ENCODE results near the gene SCAPER. TPM values are rescaled to one million over a fixed set of nuclear protein-coding genes. Genes with fewer than 3 reads are reported as not detected.

Gene SCAPER
- total RNA-seq, 1 experiment from 2014 or later, result 8.3 TPM

DNA sequence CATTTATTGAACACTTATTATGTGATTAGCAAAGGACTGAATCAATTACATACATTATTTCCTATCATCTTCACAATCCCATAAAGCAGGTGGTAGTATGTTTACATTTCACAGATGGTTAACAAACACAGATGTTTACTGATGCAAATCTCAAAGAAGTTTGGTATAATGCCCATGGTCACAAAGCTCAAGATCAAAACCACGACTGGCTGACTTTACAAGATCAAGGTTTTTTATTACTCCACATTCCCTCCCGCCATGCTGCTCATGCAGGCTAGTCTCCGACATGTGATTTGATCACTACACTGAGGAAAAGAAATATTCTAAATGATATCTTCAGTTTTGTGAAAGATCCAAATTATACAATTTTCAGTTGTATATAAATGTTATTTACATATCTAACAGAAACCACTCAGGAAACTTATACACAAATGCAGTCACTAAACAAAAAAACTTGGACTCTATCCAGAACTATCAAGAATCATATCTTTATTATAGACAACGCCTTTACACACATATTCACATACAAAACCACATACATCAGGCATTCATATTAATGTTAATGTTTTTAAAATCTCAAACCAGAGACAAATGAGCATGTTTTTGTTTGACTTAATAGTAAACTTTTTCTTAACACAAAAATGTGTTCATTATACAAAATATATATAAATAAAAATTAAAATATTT lies 235.5 kb downstream of the SCAPER start:
- H3K36me3 ChIP-seq (replicated peaks; ENCODE audit: control insufficient read depth, insufficient read depth, low read length), result no peaks in the 10 kb centered on the region
- DNase-seq, result no peak
- no peaks in the 10 kb centered on the region for H3K27me3 ChIP-seq (ENCODE audit: control insufficient read depth, insufficient read depth, low read length)
- H3K4me3 ChIP-seq (ENCODE audit: insufficient read depth, low read depth, low read length), result no peak overlapping the region

DNA sequence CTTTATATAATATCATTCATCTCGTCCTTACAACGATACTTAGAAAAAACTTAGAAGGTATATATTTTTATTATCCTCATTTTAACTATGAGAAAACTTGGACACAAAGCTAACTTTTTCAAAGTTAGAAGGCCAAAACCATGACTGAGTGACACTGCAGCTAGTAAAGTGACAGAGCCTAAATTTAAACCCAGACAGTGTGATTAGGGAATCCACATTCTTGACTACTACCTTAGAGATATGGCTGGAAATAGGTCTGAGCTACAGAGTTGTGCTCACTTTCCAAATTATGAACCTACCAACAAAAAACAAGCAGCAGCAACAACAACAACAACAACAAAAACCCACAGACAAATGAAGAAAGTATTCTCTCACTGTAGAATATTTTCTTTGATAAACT lies 236.2 kb downstream of the SCAPER start:
- Histone ChIP-seq H3K36me3 (replicated peaks; ENCODE audit: control insufficient read depth, insufficient read depth, low read length) (no peaks in the 10 kb centered on the region), H3K4me3 (ENCODE audit: insufficient read depth, low read depth, low read length) (no peak overlapping the region), H3K27me3 (ENCODE audit: control insufficient read depth, insufficient read depth, low read length) (no peaks in the 10 kb centered on the region)
- no peak for DNase-seq

DNA sequence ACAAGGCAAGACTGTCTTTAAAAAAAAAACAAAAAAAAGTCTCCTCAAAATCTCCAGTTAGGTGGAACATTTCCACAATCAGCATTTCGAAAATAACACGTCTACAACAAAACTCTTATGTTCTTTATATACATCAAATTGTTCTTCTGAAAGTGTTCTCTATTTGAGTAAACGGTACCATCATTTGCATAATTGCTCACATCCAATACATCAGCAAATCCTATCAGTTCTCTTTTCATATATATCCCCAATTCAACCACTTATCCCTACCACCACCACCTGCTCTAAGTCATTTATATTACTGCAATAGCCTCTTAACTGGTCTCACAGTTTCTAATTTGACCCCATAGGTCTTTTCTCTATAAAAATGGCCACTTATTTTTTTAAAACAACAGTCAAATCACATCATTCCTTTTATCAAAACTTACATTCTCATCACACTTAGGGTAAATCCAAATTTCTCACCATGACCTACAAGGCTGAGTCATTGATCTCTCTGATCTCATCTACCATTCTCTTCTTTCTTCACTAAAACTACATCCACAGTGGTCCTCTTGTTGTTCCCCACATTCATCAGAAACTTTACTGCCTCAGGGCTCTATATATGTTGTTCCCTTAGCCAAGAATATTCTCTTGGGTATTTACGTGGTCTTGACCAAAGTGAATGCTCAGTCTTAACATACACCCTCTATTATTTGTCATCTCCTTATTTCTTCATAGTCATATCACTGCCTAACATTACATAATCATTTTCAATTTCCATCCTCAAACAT lies 237.0 kb downstream of the SCAPER start:
- Histone ChIP-seq H3K27me3 (ENCODE audit: control insufficient read depth, insufficient read depth, low read length) (no peaks in the 10 kb centered on the region), H3K4me3 (ENCODE audit: insufficient read depth, low read depth, low read length) (no peak overlapping the region), H3K36me3 (replicated peaks; ENCODE audit: control insufficient read depth, insufficient read depth, low read length) (no peaks in the 10 kb centered on the region)
- no peak for DNase-seq

DNA sequence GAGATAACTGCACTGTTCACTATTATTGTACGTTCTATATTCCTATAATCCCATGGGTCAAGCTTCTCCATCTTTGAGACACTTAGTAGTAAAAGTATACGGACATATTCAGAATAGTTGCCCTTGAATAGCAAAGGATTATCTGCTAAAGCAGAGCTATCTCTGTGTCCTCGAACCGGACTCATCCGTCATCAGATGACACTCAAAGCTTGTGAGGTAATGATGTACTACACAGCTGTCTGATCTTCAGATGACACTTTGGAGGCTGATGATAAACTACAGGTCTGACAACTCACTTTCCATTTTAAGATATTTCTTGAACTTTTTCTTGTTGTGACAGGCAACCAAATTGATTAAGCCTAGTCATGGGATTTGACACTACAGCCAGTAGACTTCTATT lies 240.2 kb downstream of the SCAPER start:
- Histone ChIP-seq H3K36me3 (replicated peaks; ENCODE audit: control insufficient read depth, insufficient read depth, low read length) (no peaks in the 10 kb centered on the region), H3K4me3 (ENCODE audit: insufficient read depth, low read depth, low read length) (no peak overlapping the region)
- DNase-seq, result no peak

DNA sequence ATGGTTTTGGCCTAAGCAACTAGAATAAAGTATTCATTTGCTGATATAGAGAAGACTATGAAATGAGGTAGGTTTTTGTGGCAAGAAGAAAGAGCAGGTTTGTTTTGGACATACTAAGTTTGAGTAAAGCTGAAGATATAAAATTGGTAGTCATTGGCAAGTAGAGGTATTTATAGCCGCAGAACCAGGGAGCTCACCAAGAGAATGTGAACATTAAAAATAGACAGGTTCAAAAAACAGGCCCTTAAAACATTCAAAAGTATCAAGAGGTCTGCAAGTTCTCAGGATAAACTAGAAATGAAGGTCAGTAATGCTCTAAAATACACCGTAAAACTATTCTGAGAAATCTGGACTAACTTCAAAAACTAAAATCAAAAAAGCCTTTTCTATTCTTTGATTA lies 240.7 kb downstream of the SCAPER start:
- H3K27me3 ChIP-seq (ENCODE audit: control insufficient read depth, insufficient read depth, low read length), result no peaks in the 10 kb centered on the region
- no peak for DNase-seq
- H3K36me3 ChIP-seq (replicated peaks; ENCODE audit: control insufficient read depth, insufficient read depth, low read length), result no peaks in the 10 kb centered on the region
- H3K4me3 ChIP-seq (ENCODE audit: insufficient read depth, low read depth, low read length), result no peak overlapping the region

More for the DNA sequence above, 240.2 kb downstream of the SCAPER start:
- no peaks in the 10 kb centered on the region for H3K27me3 ChIP-seq (ENCODE audit: control insufficient read depth, insufficient read depth, low read length)

DNA sequence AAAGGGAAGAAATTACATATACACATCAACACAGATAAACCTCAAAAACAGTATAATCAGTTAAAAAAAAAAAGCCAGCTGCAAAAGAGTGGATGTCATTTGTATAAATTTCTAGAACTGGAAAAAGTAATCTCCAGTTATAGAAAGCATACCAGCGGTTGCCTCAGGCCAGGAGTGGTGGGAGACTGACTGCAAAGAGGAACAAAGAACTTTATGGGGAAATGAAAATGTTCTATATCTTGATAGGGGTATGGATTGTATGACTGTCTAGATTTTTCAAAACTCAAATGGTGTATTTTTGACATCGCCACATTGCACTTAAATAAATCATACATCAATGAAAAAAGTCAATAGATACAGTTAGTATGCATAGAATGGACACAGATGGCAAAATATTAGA lies 241.6 kb downstream of the SCAPER start:
- Histone ChIP-seq H3K4me3 (ENCODE audit: insufficient read depth, low read depth, low read length) (no peak overlapping the region), H3K36me3 (replicated peaks; ENCODE audit: control insufficient read depth, insufficient read depth, low read length) (no peaks in the 10 kb centered on the region), H3K27me3 (ENCODE audit: control insufficient read depth, insufficient read depth, low read length) (no peaks in the 10 kb centered on the region)
- DNase-seq, result no peak

DNA sequence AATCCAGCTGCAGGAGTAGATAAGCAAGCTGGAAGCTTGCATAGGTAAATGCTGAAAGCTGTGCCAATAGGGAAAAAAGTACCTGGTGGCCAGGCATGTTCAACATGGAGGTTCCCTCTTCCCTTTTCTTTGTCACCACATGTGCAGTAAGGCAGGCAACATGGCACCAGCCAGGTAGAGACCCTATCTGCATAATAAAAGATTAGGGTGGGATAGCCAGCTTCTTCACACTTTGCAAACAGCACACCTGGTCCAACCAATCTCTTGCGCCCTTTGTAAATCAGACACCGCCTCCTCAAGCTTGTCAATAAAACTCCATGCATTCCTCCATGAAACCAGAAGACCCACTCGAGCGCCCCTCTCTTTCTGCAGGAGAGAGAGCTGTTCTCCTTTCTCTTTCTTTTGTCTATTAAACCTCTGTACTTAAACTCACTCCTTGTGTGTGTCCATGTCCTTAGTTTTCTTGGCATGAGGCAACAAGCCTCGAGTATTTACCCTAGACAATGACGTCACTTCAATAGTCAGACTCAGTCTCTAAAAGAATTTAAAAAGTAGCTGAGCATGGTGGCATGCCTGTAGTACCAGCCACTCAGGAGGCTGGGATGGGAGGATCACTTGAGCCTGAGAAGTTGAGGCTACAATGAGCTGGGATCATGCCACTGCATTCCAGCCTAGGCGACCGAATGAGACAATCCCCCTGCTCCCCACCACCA lies 256.3 kb downstream of the SCAPER start:
- Histone ChIP-seq H3K4me3 (ENCODE audit: insufficient read depth, low read depth, low read length) (no peak overlapping the region), H3K36me3 (replicated peaks; ENCODE audit: control insufficient read depth, insufficient read depth, low read length) (no peaks in the 10 kb centered on the region), H3K27me3 (ENCODE audit: control insufficient read depth, insufficient read depth, low read length) (no peaks in the 10 kb centered on the region)
- no peak for DNase-seq

DNA sequence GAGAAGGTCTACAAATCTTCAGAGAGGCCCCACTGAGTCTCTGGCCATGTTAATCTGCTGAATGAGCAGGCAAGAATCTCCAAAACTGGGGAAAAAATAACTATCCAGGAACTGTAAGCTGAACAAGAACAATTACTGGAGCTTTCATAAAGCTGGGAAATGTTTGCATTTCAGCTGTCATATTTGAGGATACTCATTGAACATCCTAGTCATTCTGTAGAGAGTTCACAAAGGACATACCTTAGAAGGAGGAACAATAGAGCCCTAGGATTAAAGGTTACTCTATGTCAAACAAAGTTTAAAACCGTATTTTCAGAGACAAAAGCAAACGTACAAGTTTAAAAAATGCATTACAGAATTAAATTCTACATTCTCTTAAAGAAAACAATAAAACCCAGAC lies 257.5 kb downstream of the SCAPER start:
- Histone ChIP-seq H3K4me3 (ENCODE audit: insufficient read depth, low read depth, low read length) (no peak overlapping the region), H3K36me3 (replicated peaks; ENCODE audit: control insufficient read depth, insufficient read depth, low read length) (no peaks in the 10 kb centered on the region), H3K27me3 (ENCODE audit: control insufficient read depth, insufficient read depth, low read length) (no peaks in the 10 kb centered on the region)
- DNase-seq, result no peak

DNA sequence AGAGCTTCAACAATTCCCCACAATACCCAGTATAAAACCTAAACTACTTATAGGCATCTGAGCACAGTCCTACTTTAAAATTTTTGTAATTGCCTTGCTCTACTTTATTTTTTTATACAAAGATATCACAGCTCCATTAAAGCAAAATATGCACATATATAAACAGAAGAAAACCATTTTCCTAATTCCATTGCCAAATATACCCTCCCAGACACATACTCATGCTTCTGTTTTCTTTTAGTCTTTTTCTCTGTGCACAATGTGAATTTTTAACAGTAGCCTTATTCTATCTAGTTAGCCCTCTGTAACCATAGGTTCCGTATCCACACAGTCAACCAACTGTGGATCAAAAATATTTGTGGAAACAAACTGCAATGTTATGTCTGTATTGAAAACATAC lies 260.5 kb downstream of the SCAPER start:
- no peak overlapping the region for H3K4me3 ChIP-seq (ENCODE audit: insufficient read depth, low read depth, low read length)
- DNase-seq, result no peak
- no peaks in the 10 kb centered on the region for H3K36me3 ChIP-seq (replicated peaks; ENCODE audit: control insufficient read depth, insufficient read depth, low read length)
- no peaks in the 10 kb centered on the region for H3K27me3 ChIP-seq (ENCODE audit: control insufficient read depth, insufficient read depth, low read length)

DNA sequence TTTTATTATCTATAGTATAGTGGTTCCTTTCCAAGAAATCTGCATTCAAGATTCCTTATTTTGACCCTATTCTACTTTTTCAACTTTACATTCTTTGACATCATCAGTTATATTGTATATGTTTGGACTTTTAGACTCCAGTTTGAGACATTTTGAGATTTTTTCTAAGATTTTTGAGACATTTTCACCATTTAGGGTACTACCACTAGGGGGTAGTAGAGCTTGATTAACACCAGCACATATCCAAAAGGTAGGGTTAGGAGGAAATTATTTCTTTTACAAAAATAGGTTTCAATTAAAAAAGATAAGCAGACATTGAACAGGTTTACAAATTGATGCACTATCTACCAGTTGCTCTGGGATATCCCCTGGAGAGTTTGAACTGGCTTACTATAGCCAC lies 262.5 kb downstream of the SCAPER start:
- no peak for DNase-seq
- no peaks in the 10 kb centered on the region for H3K27me3 ChIP-seq (ENCODE audit: control insufficient read depth, insufficient read depth, low read length)
- H3K36me3 ChIP-seq (replicated peaks; ENCODE audit: control insufficient read depth, insufficient read depth, low read length), result no peaks in the 10 kb centered on the region
- no peak overlapping the region for H3K4me3 ChIP-seq (ENCODE audit: insufficient read depth, low read depth, low read length)

DNA sequence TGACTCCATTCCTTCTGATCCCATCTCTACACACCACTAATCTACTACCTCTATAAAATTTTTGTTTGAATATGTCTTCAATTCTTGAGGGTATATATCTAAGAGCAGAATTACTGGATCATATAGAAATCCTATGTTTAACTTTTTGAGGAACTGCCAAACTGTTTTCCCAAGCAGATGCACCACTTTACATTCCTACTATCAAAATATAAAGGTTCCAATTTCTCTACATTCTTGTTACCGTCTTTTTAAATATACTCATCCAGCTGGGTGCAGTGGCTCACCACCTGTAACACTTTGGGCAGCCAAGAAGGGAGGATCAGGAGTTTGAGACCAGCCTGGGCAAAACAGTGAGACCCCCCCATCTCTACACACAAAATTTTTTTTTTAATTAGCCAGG lies 268.0 kb downstream of the SCAPER start:
- no peak for DNase-seq
- Histone ChIP-seq H3K27me3 (ENCODE audit: control insufficient read depth, insufficient read depth, low read length) (no peaks in the 10 kb centered on the region), H3K4me3 (ENCODE audit: insufficient read depth, low read depth, low read length) (no peak overlapping the region), H3K36me3 (replicated peaks; ENCODE audit: control insufficient read depth, insufficient read depth, low read length) (no peaks in the 10 kb centered on the region)

DNA sequence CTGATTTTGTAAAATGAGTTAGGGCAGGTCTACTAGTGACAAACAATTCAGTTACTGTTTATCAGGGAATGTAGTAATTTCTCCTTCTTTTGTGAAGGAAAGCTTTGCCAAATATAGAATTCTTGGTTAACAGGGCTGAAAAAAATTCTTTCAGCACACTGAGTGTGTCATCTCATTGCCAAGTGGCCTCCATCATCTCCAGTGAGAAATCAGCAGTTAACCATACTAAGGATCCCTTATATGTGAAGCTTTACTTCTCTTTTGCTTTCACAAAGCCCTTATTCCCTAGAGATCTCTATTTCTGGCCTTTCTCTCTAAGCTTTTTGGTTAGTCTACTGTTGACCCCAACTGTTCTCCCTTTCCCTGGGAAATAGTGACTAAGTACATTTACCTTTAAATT lies 269.1 kb downstream of the SCAPER start:
- no peaks in the 10 kb centered on the region for H3K27me3 ChIP-seq (ENCODE audit: control insufficient read depth, insufficient read depth, low read length)
- no peak overlapping the region for H3K4me3 ChIP-seq (ENCODE audit: insufficient read depth, low read depth, low read length)
- DNase-seq, result no peak
- H3K36me3 ChIP-seq (replicated peaks; ENCODE audit: control insufficient read depth, insufficient read depth, low read length), result no peaks in the 10 kb centered on the region

DNA sequence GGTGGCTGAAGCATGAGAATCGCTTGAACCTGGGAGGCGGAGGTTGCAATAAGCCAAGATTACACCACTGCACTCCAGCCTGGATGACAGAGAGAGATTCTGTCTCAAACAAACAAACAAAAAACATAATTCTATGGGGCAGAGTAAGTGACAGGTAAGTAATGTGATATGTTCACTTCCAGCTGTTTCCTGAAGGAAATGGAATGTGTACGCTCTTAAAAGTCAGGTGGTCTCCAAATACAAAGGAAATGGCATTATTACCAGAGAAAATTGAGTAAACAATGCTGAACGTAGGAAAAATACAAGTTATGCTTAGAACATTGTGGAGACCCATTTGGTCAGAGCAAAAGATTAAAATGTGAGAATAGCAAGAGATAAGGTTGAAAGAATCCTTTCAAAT lies 278.5 kb downstream of the SCAPER start:
- no peak overlapping the region for H3K4me3 ChIP-seq (ENCODE audit: insufficient read depth, low read depth, low read length)
- H3K36me3 ChIP-seq (replicated peaks; ENCODE audit: control insufficient read depth, insufficient read depth, low read length), result no peaks in the 10 kb centered on the region
- no peaks in the 10 kb centered on the region for H3K27me3 ChIP-seq (ENCODE audit: control insufficient read depth, insufficient read depth, low read length)
- DNase-seq, result no peak

DNA sequence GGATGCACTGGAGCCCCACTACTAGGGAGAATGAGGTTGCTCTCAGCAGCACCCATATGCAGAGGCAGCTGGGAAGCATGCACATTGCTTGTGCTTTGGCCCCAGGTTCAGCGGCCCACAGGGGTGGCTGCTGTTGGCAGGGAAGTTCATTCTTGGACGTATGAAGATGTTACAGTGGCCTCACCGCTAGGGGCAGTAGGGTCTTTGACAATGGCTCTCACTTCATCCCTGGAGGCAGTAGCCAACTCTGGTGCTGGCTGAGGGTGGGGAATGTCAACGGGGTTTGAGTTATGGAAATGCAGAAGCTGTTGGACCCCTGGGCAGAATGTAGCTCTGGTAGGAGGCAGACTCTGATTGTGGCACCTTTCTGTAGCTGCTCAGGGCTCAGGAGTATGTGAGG lies 279.9 kb downstream of the SCAPER start:
- peak; percentile 16 for DNase-seq

DNA sequence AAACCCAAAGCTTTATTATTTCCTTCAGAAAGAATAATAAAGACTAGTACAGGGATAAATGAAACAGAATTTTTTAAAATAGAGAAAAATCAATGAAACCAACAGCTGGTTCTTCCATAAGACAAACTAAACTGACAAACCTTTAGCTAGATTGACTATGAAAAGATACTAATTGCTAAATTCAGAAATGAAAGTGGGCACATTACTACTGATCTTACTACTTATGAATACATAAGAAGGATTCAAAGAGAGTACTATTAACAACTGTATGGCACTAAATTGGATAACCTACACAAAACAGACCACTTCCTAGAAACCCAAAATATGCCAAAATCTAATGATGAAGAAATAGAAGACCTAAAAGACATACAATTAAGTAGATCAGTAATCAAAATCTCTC lies 290.4 kb downstream of the SCAPER start:
- no peak for DNase-seq
- no peak overlapping the region for H3K4me3 ChIP-seq (ENCODE audit: insufficient read depth, low read depth, low read length)
- H3K36me3 ChIP-seq (replicated peaks; ENCODE audit: control insufficient read depth, insufficient read depth, low read length), result no peaks in the 10 kb centered on the region
- no peaks in the 10 kb centered on the region for H3K27me3 ChIP-seq (ENCODE audit: control insufficient read depth, insufficient read depth, low read length)

More for the DNA sequence above, 279.9 kb downstream of the SCAPER start:
- Histone ChIP-seq H3K4me3 (ENCODE audit: insufficient read depth, low read depth, low read length) (no peak overlapping the region), H3K36me3 (replicated peaks; ENCODE audit: control insufficient read depth, insufficient read depth, low read length) (no peaks in the 10 kb centered on the region), H3K27me3 (ENCODE audit: control insufficient read depth, insufficient read depth, low read length) (no peaks in the 10 kb centered on the region)
